HepG2 (cell line): ENCODE measurements around the gene BDH2. TPM values are rescaled to one million over a fixed set of nuclear protein-coding genes. Genes with fewer than 3 reads are reported as not detected.

Source experiments
- AGO2 ChIP-seq: fragments of 200-400 bp; formaldehyde crosslinking; optimal IDR thresholded peaks from 2 replicates; pipeline ENCODE3; 2017; ENCODE audit warnings: mild to moderate bottlenecking, low read depth, low read length, moderate library complexity
- BORCS8-MEF2B ChIP-seq: sonication (generic); formaldehyde crosslinking; IDR thresholded peaks from 2 replicates; pipeline ENCODE4 v1.8.0; 2022; ENCODE audit warnings: mild to moderate bottlenecking, missing genetic modification reagents
- CBX5 ChIP-seq: sonication (generic); formaldehyde crosslinking; IDR thresholded peaks from 2 replicates; pipeline ENCODE4 v1.4.0; 2020; ENCODE audit warnings: missing genetic modification reagents, borderline replicate concordance
- FLYWCH1 ChIP-seq: sonication (generic); formaldehyde crosslinking; IDR thresholded peaks from 2 replicates; pipeline ENCODE4 v1.8.1; 2023; ENCODE audit warnings: mild to moderate bottlenecking, missing genetic modification reagents
- FOXP4 ChIP-seq: sonication (generic); formaldehyde crosslinking; IDR thresholded peaks from 2 replicates; pipeline ENCODE4 v1.4.0; 2020; ENCODE audit warnings: missing genetic modification reagents
- ISL2 ChIP-seq: sonication (generic); formaldehyde crosslinking; IDR thresholded peaks from 2 replicates; pipeline ENCODE4 v1.5.0; 2020; ENCODE audit warnings: missing genetic modification reagents
- JUND ChIP-seq: sonication (generic); formaldehyde crosslinking; IDR thresholded peaks from 2 replicates; pipeline ENCODE4 v1.8.0; 2022; ENCODE audit warnings: mild to moderate bottlenecking, missing genetic modification reagents
- NFIB ChIP-seq: sonication (generic); formaldehyde crosslinking; IDR thresholded peaks from 2 replicates; pipeline ENCODE4 v1.9.0; 2021; ENCODE audit warnings: missing genetic modification reagents, mild to moderate bottlenecking, borderline replicate concordance
- PAF1 ChIP-seq: IDR thresholded peaks from 2 replicates; pipeline ENCODE4 v1.6.1; 2016; ENCODE audit warnings: missing genetic modification reagents, missing compliant biosample characterization
- REST ChIP-seq, 2 experiments: IDR thresholded peaks; 2 replicates each; pipeline ENCODE4 v1.6.1; 2011 to 2012; ENCODE audit warnings: low read length in 2 of 2, borderline replicate concordance in 1 of 2, low read depth in 1 of 2, mild to moderate bottlenecking in 1 of 2, moderate library complexity in 1 of 2
- SALL1 ChIP-seq: sonication (generic); formaldehyde crosslinking; IDR thresholded peaks from 2 replicates; pipeline ENCODE4 v1.8.0; 2022; ENCODE audit warnings: mild to moderate bottlenecking, missing genetic modification reagents
- SOX13 ChIP-seq, 3 experiments: fragments of 450-650 bp in 1 of 3; sonication (generic) in 1 of 3; formaldehyde crosslinking in 1 of 3; IDR thresholded peaks in 2 of 3; conservative IDR thresholded peaks in 1 of 3; 2 replicates each; pipeline versions ENCODE4 v1.5.0 to v1.6.1; 2016 to 2020; ENCODE audit warnings: antibody characterized with exemption in 1 of 3, mild to moderate bottlenecking in 1 of 3, missing compliant biosample characterization in 1 of 3, missing genetic modification reagents in 1 of 3, moderate library complexity in 1 of 3
- YEATS4 ChIP-seq: sonication (generic); formaldehyde crosslinking; IDR thresholded peaks from 2 replicates; pipeline ENCODE4 v1.4.0; 2020; ENCODE audit warnings: missing genetic modification reagents, borderline replicate concordance
- ZIK1 ChIP-seq: sonication (generic); formaldehyde crosslinking; IDR thresholded peaks from 2 replicates; pipeline ENCODE4 v1.5.0; 2020; ENCODE audit warnings: mild to moderate bottlenecking, low read depth, missing genetic modification reagents, borderline replicate concordance
- ZMYM3 ChIP-seq: sonication (generic); formaldehyde crosslinking; IDR thresholded peaks from 2 replicates; pipeline ENCODE4 v1.5.1; 2020; ENCODE audit warnings: mild to moderate bottlenecking, missing genetic modification reagents
- ZNF329 ChIP-seq: sonication (generic); formaldehyde crosslinking; IDR thresholded peaks from 2 replicates; pipeline ENCODE4 v1.9.0; 2021; ENCODE audit warnings: low read depth, mild to moderate bottlenecking, missing genetic modification reagents
- ZNF383 ChIP-seq: sonication (generic); formaldehyde crosslinking; IDR thresholded peaks from 2 replicates; pipeline ENCODE4 v1.4.0; 2020; ENCODE audit warnings: missing genetic modification reagents, mild to moderate bottlenecking, borderline replicate concordance
- ZNF589 ChIP-seq: sonication (generic); formaldehyde crosslinking; conservative IDR thresholded peaks from 2 replicates; pipeline ENCODE4 v1.8.0; 2022; ENCODE audit warnings: mild to moderate bottlenecking, moderate library complexity, missing genetic modification reagents
- ZNF598 ChIP-seq: sonication (generic); formaldehyde crosslinking; IDR thresholded peaks from 2 replicates; pipeline ENCODE4 v1.5.1; 2020; ENCODE audit warnings: mild to moderate bottlenecking, missing genetic modification reagents, borderline replicate concordance
- ZNF740 ChIP-seq: sonication (generic); formaldehyde crosslinking; IDR thresholded peaks from 2 replicates; pipeline ENCODE4 v1.4.0; 2020; ENCODE audit warnings: missing genetic modification reagents
- ZNF746 ChIP-seq: sonication (generic); formaldehyde crosslinking; IDR thresholded peaks from 2 replicates; pipeline ENCODE4 v1.8.0; 2022; ENCODE audit warnings: mild to moderate bottlenecking, missing genetic modification reagents
- ZSCAN9 ChIP-seq: IDR thresholded peaks from 2 replicates; pipeline ENCODE4 v1.6.1; 2016; ENCODE audit warnings: borderline replicate concordance
- polyA plus RNA-seq, 8 experiments: library from polyadenylated mRNA; depleted of rRNA in 3 of 8; stranded (reverse) in 7 of 8; unstranded in 1 of 8; fragments of >200 nt; fragmentation: Illumina TruSeq in 4 of 8; extraction: Trizol in 4 of 8; gene quantifications; 2 replicates each; pipeline versions ENCODE4 v1.2.1 to v1.2.3, GENCODE V29; 2011 to 2016; ENCODE audit warnings: low read depth in 4 of 8, missing spikeins in 1 of 8, mixed read lengths in 1 of 8; ENCODE audit not compliant: insufficient read depth in 1 of 8
- total RNA-seq, 5 experiments: library from RNA; depleted of rRNA; stranded (reverse); fragments of >200 nt; fragmentation: Illumina TruSeq; extraction: Trizol; gene quantifications; 2 replicates each; pipeline ENCODE4 v1.2.3, GENCODE V29; 2016; ENCODE audit warnings: low read depth in 1 of 5

Gene BDH2
- total and polyA plus RNA-seq, 2 of the 13 experiments (the other 11 are each of a cell fraction or from before 2014, with no cell fraction given), result 34.8 to 46.2 TPM

GRCh38 chr4:103075894-103076746 is 23.5 kb downstream of the BDH2 start (continued):
- TF ChIP-seq SOX13 (IDR thresholded peaks at IDR 0.05) (no peak), SOX13 (CRISPR knock-in tag; conservative IDR thresholded peaks at IDR 0.05 in 1 of 2, IDR thresholded peaks at IDR 0.05 in 1 of 2) (peak in 1 of 2 experiments; percentile 20; a peak in 1 of 4 replicates), ZSCAN9 (no peak), ZNF589 (CRISPR knock-in tag) (peak; percentile 63; the same call in 1 of the 2 replicates), ISL2 (CRISPR knock-in tag) (peak; percentile 61), BORCS8-MEF2B (CRISPR knock-in tag) (peak; percentile 36; the same call in 1 of the 2 replicates), ZNF746 (CRISPR knock-in tag) (no peak), ZNF598 (peak; percentile 70; the same call in 1 of the 2 replicates), NFIB (CRISPR knock-in tag) (no peak), ZNF329 (peak; percentile 69; the same call in 1 of the 2 replicates), CBX5 (CRISPR knock-in tag) (0 out of 2 replicates have a peak, but pooled peaks have one; percentile 11), JUND (CRISPR knock-in tag) (peak; percentile 45; the same call in 1 of the 2 replicates), PAF1 (CRISPR knock-in tag) (no peak), YEATS4 (CRISPR knock-in tag) (peak; percentile 96), ZNF383 (CRISPR knock-in tag) (no peak), ZIK1 (CRISPR knock-in tag) (peak; percentile 55; the same call in 1 of the 2 replicates), AGO2 (peak; percentile 96), ZMYM3 (CRISPR knock-in tag) (peak; percentile 23; the same call in 1 of the 2 replicates), SALL1 (peak; percentile 89), FOXP4 (CRISPR knock-in tag) (0 out of 2 replicates have a peak, but pooled peaks have one; percentile 30), REST (IDR thresholded peaks at IDR 0.05; ENCODE audit: borderline replicate concordance in 1 of 2, low read depth in 1 of 2, low read length in 2 of 2) (no peak), FLYWCH1 (CRISPR knock-in tag) (0 out of 2 replicates have a peak, but pooled peaks have one; percentile 51), ZNF740 (CRISPR knock-in tag) (no peak; the same call in none of the 2 replicates)
